GM10248 (cell line): ENCODE data around the gene IQCK.

Experiments used
- CTCF ChIA-PET: fragments of 300-600 bp; sonication (Branson Sonifier 250); formaldehyde crosslinking; extraction: SDS; loops from one replicate; lab custom pipeline; 2021; ENCODE audit warnings: antibody characterized with exemption; lab: Yijun Ruan, JAX
- POLR2A ChIA-PET: fragments of 350-650 bp; sonication (Branson Sonifier 250); formaldehyde crosslinking; extraction: SDS; loops from one replicate; lab custom pipeline; 2020; ENCODE audit warnings: antibody characterized with exemption; lab: Yijun Ruan, JAX
- DNase-seq: peaks from one replicate; pipeline ENCODE4 v3.0.0; 2012; ENCODE audit errors: extremely low spot score
- CTCF ChIP-seq: IDR thresholded peaks from 2 replicates; pipeline ENCODE4 v1.5.1; 2012; ENCODE audit warnings: mild to moderate bottlenecking, low read depth; ENCODE audit errors: extremely low read depth, missing control alignments, control extremely low read depth

The IQCK gene

DNA sequence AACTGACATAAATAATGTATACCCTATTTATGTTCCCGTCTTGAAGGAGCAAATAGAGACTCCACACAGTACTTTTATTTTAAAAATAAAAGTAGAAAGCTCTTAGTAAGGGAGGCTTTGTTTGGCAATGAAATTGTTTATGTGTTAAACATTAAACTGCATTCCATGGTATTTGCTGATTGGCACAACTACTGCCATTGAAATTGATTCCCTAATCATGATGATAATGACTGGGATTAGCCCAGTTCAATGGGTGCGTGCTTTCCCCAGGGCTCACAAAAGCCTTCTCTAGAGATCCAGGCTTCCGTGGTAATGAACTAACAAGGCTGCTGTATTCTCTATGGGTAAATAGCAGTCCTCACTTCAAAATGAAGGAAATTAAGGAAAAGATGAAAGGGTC is 99.1 kb downstream of the IQCK start:
- ChIA-PET CTCF (interaction anchor here (0.8 kb wide), 1 partner anchor 10 kb away, joined by 4 read pairs; no protein-coding TSS in a partner anchor), POLR2A (no interaction called here)
- no peak for DNase-seq
- no peak for TF ChIP-seq CTCF

DNA sequence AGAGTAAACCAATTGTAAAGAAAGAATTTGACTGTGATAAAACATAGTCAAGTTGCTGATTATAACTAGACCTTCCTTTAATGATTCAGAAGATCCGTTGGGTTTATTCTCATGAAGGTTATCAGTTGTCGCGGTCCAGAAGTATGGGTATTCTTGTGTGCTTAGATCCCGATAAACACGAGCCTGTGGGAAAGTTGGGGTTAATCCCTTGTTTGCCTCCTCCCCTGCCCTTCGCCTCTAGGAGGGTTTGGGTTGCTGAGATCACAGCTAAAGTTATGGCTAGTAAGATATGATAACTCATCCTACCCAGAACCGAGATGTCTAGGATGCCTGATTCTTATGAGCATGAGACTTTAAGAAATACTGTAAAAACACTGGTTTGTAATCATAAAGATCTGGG is 99.8 kb downstream of the IQCK start:
- ChIA-PET POLR2A (no interaction called here), CTCF (no interaction called here)
- no peak for TF ChIP-seq CTCF
- no peak for DNase-seq

DNA sequence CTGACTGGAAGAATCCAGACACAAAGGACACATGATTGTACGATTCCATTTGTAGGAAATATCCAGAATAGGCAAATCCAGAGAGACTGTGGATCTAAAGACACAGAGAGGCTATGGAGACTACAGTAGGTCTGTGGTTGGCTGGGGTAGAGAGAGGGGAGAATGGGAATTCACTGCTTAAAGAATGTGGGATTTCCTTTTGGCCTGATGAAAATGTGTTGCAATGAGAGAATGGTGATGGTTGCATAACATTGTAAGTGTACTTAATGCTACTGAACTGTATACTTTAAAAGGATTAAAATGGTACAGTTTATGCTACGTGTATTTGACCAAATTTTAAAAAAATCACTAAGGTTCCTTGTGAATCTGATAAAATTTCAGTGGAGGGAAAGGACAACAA is 104.5 kb downstream of the IQCK start:
- TF ChIP-seq CTCF = no peak
- POLR2A ChIA-PET = no interaction called here
- CTCF ChIA-PET = no interaction called here

GRCh38 chr16:19823322-19823721 is 105.3 kb downstream of the IQCK start:
- no peak for TF ChIP-seq CTCF
- ChIA-PET CTCF (no interaction called here), POLR2A (no interaction called here)
- no peak for DNase-seq

More for the DNA sequence above, 104.5 kb downstream of the IQCK start:
- no peak for DNase-seq

GRCh38 chr16:19824216-19824615 is 106.1 kb downstream of the IQCK start:
- ChIA-PET POLR2A (no interaction called here), CTCF (no interaction called here)
- TF ChIP-seq CTCF = no peak
- no peak for DNase-seq

DNA sequence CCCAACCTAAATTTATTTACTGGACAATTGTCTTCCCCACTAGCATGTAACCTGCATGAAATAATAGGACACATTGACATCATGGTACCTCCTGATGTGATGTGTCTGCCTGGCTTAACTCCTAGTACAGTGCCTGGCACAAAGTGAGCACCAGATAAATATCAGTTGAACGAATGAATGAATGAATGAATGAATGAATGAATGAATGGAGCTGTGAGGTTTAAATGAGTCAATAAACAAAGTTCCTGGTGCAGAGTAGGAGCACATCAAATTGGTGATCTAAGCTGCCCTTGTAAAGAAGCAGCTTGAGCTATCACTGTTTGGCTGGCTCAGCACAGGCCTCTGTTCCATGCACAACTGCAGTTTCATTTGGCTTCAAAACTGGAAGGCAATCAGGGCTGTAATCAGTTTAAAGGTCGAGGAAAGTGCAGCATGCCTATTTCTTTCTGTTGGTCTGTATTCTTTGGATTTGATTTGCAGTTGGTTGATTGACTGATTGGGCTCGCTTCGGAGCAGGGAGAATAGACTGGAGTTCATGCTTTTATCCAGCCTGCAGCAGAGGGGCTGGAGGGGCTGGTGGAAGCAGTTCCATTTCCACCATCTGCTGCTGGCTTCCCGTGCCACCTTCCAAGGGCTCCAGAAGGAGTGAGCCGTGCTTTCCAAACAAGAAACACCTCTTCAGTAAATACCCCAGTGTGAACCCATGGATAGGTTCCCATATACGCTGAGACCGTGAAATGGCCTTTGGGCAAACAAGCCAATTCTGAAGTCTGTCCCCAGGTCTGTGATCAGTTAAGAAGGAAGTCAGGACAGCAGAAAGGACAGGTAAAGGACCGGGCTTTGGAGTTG is 112.0 kb downstream of the IQCK start:
- ChIA-PET CTCF (no interaction called here), POLR2A (no interaction called here)
- DNase-seq = no peak
- TF ChIP-seq CTCF = no peak
